Stimulated activated CD8-positive, alpha-beta memory T cell treated with anti-CD3 and anti-CD28 coated beads, Interleukin-12 subunit alpha, Interleukin-12 subunit beta, amount 100 ng/mL, for 1 hour (primary cell): ENCODE results near the gene NXF1.
"Not testable (repeated sequence)": the region's sequence is repeated elsewhere in the genome, so short reads cannot be mapped to it uniquely, and the experiment has no call there.

Experiments used
- DNase-seq: peaks from one replicate; pipeline ENCODE4 v3.0.0-alpha.2; 2020; ENCODE audit warnings: low read depth

The NXF1 gene

GRCh38 chr11:62832336-62833234 lies 27.3 kb upstream of the NXF1 start, which contains the start of gene TEX54:
Gene TEX54, minus strand, starts transcription at chr11:62832841.
- no peak for DNase-seq

- DNase-seq: peak; percentile 99
These were observed 26.5 kb upstream of the NXF1 start, which contains the start of gene STX5 for GRCh38 chr11:62831520-62832335. Gene STX5, minus strand, starts transcription at chr11:62832051. Its CDS starts 808 bp downstream, at chr11:62831243.

GRCh38 chr11:62830904-62831519 lies 25.8 kb upstream of the NXF1 start:
- no peak for DNase-seq

- not testable (repeated sequence) for DNase-seq
These were observed 22.9 kb upstream of the NXF1 start for GRCh38 chr11:62828130-62828529.

- no peak for DNase-seq
These were observed 18.4 kb upstream of the NXF1 start for GRCh38 chr11:62823677-62824076.

- DNase-seq: no peak
These were observed 11.9 kb upstream of the NXF1 start for GRCh38 chr11:62817129-62817528.

GRCh38 chr11:62816557-62816956 lies 11.3 kb upstream of the NXF1 start:
- no peak for DNase-seq

GRCh38 chr11:62811659-62812058 lies 6.4 kb upstream of the NXF1 start:
- DNase-seq: no peak

- DNase-seq: no peak
These were observed 5.5 kb upstream of the NXF1 start for GRCh38 chr11:62810748-62811147.

- DNase-seq: no peak
These were observed 1.4 kb upstream of the NXF1 start for GRCh38 chr11:62806611-62807121.

- DNase-seq: no peak
These were observed 761 bp upstream of the NXF1 start for GRCh38 chr11:62805961-62806441.

- DNase-seq: no peak
These were observed 747 bp downstream of the NXF1 start for GRCh38 chr11:62804310-62805075.

- DNase-seq: no peak
These were observed 4.2 kb downstream of the NXF1 start for GRCh38 chr11:62801071-62801470.

- no peak for DNase-seq
These were observed 5.8 kb downstream of the NXF1 start for GRCh38 chr11:62799486-62799885.

- no peak for DNase-seq
These were observed 9.0 kb downstream of the NXF1 start for GRCh38 chr11:62796281-62796680.

GRCh38 chr11:62794201-62794775 lies 11.0 kb downstream of the NXF1 start:
- no peak for DNase-seq

GRCh38 chr11:62792202-62792575 lies 13.1 kb downstream of the NXF1 start:
- no peak for DNase-seq

GRCh38 chr11:62791501-62792201 lies 13.6 kb downstream of the NXF1 start, which contains the start of gene TMEM223:
Gene TMEM223, minus strand, starts transcription at chr11:62792006. Its CDS starts 12 bp downstream, at chr11:62791994.
- peak; percentile 78 for DNase-seq

GRCh38 chr11:62789576-62789975 lies 15.7 kb downstream of the NXF1 start:
- DNase-seq: no peak

GRCh38 chr11:62788991-62789390 lies 16.2 kb downstream of the NXF1 start:
- no peak for DNase-seq
